H9 (cell line): ENCODE measurements around the gene ZNF70. TPM values are rescaled to one million over a fixed set of nuclear protein-coding genes. Genes with fewer than 3 reads are reported as not detected.

Experiments used
- DNase-seq: peaks from one replicate; pipeline ENCODE4 v3.0.0-alpha.2; 2017
- H2AFZ ChIP-seq: one replicate; pipeline ENCODE4 v1.6.1; 2013; ENCODE audit warnings: mild to moderate bottlenecking, low read length, control low read depth, moderate library complexity
- H2AK5ac ChIP-seq: 2 replicates; pipeline ENCODE4 v1.6.1; 2013; ENCODE audit warnings: low read length, control low read depth, mixed read lengths; ENCODE audit not compliant: insufficient read length
- H2BK120ac ChIP-seq: one replicate; pipeline ENCODE4 v1.6.1; 2013; ENCODE audit warnings: low read depth, mild to moderate bottlenecking, low read length, control low read depth, inconsistent platforms; ENCODE audit not compliant: poor library complexity, severe bottlenecking
- H2BK12ac ChIP-seq: 2 replicates; pipeline ENCODE4 v1.6.1; 2013; ENCODE audit warnings: low read length, control low read depth, mixed read lengths, low read depth; ENCODE audit not compliant: insufficient read length
- H2BK15ac ChIP-seq: 2 replicates; pipeline ENCODE4 v1.6.1; 2013; ENCODE audit warnings: low read depth, low read length, control low read depth
- H2BK20ac ChIP-seq: one replicate; pipeline ENCODE4 v1.6.1; 2013; ENCODE audit warnings: low read depth, mild to moderate bottlenecking, low read length, control low read depth, inconsistent platforms; ENCODE audit not compliant: poor library complexity, severe bottlenecking
- H2BK5ac ChIP-seq: 2 replicates; pipeline ENCODE4 v1.6.1; 2013; ENCODE audit warnings: low read length, control low read depth, mixed read lengths; ENCODE audit not compliant: insufficient read length
- H3K14ac ChIP-seq: 2 replicates; pipeline ENCODE4 v1.6.1; 2013; ENCODE audit warnings: low read length, control low read depth; ENCODE audit not compliant: insufficient read depth
- H3K18ac ChIP-seq: 2 replicates; pipeline ENCODE4 v1.6.1; 2013; ENCODE audit warnings: low read depth, mild to moderate bottlenecking, mixed read lengths, low read length, control low read depth; ENCODE audit not compliant: insufficient read length
- H3K23ac ChIP-seq: 2 replicates; pipeline ENCODE4 v1.6.1; 2013; ENCODE audit warnings: low read length, control low read depth, mixed read lengths, low read depth; ENCODE audit not compliant: insufficient read length
- H3K23me2 ChIP-seq: 2 replicates; pipeline ENCODE4 v1.6.1; 2013; ENCODE audit warnings: low read depth, mild to moderate bottlenecking, mixed read lengths, low read length, control low read depth; ENCODE audit not compliant: insufficient read length, poor library complexity, severe bottlenecking
- H3K27ac ChIP-seq: 2 replicates; pipeline ENCODE4 v1.5.1; 2013; ENCODE audit warnings: low read length, control low read depth, mixed read lengths, low read depth; ENCODE audit not compliant: insufficient read length
- H3K27me3 ChIP-seq: 2 replicates; pipeline ENCODE4 v1.6.1; 2013; ENCODE audit warnings: low read length, control low read depth, inconsistent platforms; ENCODE audit not compliant: insufficient read depth
- H3K4ac ChIP-seq: 2 replicates; pipeline ENCODE4 v1.6.1; 2013; ENCODE audit warnings: low read depth, mild to moderate bottlenecking, control low read depth, inconsistent platforms, low read length, moderate library complexity
- H3K4me1 ChIP-seq: 2 replicates; pipeline ENCODE4 v1.6.1; 2013; ENCODE audit warnings: low read length, control low read depth, inconsistent platforms; ENCODE audit not compliant: insufficient read depth
- H3K4me2 ChIP-seq: 2 replicates; pipeline ENCODE4 v1.6.1; 2013; ENCODE audit warnings: low read length, control low read depth, mixed read lengths; ENCODE audit not compliant: insufficient read length, insufficient read depth
- H3K56ac ChIP-seq: 2 replicates; pipeline ENCODE4 v1.6.1; 2013; ENCODE audit warnings: low read depth, mild to moderate bottlenecking, mixed read lengths, low read length, control low read depth; ENCODE audit not compliant: insufficient read length
- H3K79me1 ChIP-seq: 2 replicates; pipeline ENCODE4 v1.6.1; 2013; ENCODE audit warnings: low read depth, mild to moderate bottlenecking, moderate library complexity, low read length, control low read depth, inconsistent platforms; ENCODE audit not compliant: insufficient read depth, poor library complexity, severe bottlenecking
- H3K79me2 ChIP-seq: 2 replicates; pipeline ENCODE4 v1.6.1; 2013; ENCODE audit warnings: low read length, control low read depth, inconsistent platforms; ENCODE audit not compliant: insufficient read depth
- H3K9ac ChIP-seq: 2 replicates; pipeline ENCODE4 v1.6.1; 2013; ENCODE audit warnings: low read length, control low read depth, mixed read lengths; ENCODE audit not compliant: insufficient read length; ENCODE audit errors: extremely low read depth
- H3K9me3 ChIP-seq: one replicate; pipeline ENCODE4 v1.6.1; 2013; ENCODE audit warnings: low read depth, low read length, inconsistent platforms; ENCODE audit not compliant: control insufficient read depth
- H3T11ph ChIP-seq: one replicate; pipeline ENCODE4 v1.6.1; 2013; ENCODE audit warnings: mild to moderate bottlenecking, low read length, control low read depth, inconsistent platforms
- H4K20me1 ChIP-seq: one replicate; pipeline ENCODE4 v1.6.1; 2013; ENCODE audit not compliant: control insufficient read depth, insufficient read length, insufficient read depth
- H4K5ac ChIP-seq: 2 replicates; pipeline ENCODE4 v1.6.1; 2013; ENCODE audit warnings: low read depth, mild to moderate bottlenecking, mixed read lengths, low read length, control low read depth; ENCODE audit not compliant: insufficient read length
- H4K8ac ChIP-seq: replicated peaks from 2 replicates; pipeline ENCODE4 v1.6.1; 2013; ENCODE audit warnings: low read length, control low read depth, mixed read lengths, low read depth; ENCODE audit not compliant: insufficient read length
- H4K91ac ChIP-seq: 2 replicates; pipeline ENCODE4 v1.6.1; 2013; ENCODE audit warnings: low read depth, mild to moderate bottlenecking, moderate library complexity, mixed read lengths, low read length, control low read depth; ENCODE audit not compliant: insufficient read length
- H3K27ac Mint-ChIP-seq, 3 experiments: 2 replicates in 2 of 3; 3 replicates in 1 of 3; pipeline ENCODE4 v1.8.0; 2020 to 2021; ENCODE audit warnings: mixed read lengths in 3 of 3, mild to moderate bottlenecking in 1 of 3, moderate library complexity in 1 of 3
- H3K27me3 Mint-ChIP-seq: 2 replicates; pipeline ENCODE4 v1.8.0; 2021; ENCODE audit warnings: low read depth, mild to moderate bottlenecking, moderate library complexity, mixed read lengths
- H3K36me3 Mint-ChIP-seq, 3 experiments: 2 replicates in 2 of 3; 3 replicates in 1 of 3; pipeline ENCODE4 v1.8.0; 2020 to 2021; ENCODE audit warnings: low read depth in 3 of 3, mixed read lengths in 3 of 3; ENCODE audit not compliant: insufficient read depth in 1 of 3
- H3K4me1 Mint-ChIP-seq, 2 experiments: 2 replicates each; pipeline ENCODE4 v1.8.0; 2020; ENCODE audit warnings: mixed read lengths in 2 of 2
- H3K4me3 Mint-ChIP-seq, 2 experiments: 2 replicates in 1 of 2; 3 replicates in 1 of 2; pipeline ENCODE4 v1.8.0; 2020 to 2021; ENCODE audit warnings: mild to moderate bottlenecking in 2 of 2, mixed read lengths in 2 of 2, moderate library complexity in 1 of 2
- H3K9me3 Mint-ChIP-seq, 2 experiments: 2 replicates in 1 of 2; 3 replicates in 1 of 2; pipeline ENCODE4 v1.8.0; 2020; ENCODE audit warnings: mild to moderate bottlenecking in 2 of 2, mixed read lengths in 2 of 2, moderate library complexity in 1 of 2
- WGBS: extraction: QIAGEN DNeasy Blood & Tissue Kit; methylation state at CpG from one replicate; pipeline ENCODE4 v1.1.7; 2013; ENCODE audit warnings: missing lambda C conversion rate, low lambda C conversion rate, mixed read lengths; ENCODE audit not compliant: insufficient read length; ENCODE audit errors: extremely low coverage; 5-methylcytosine and 5-hydroxymethylcytosine counted together
- total RNA-seq: library from RNA; stranded (reverse); gene quantifications from 2 replicates; pipeline ENCODE4 v1.2.1, GENCODE V29; 2021
- TF ChIP-seq, protein P1 (sequence below): fragments of 200-600 bp; sonication (generic); conservative IDR thresholded peaks from 3 replicates; pipeline ENCODE4 v1.8.0; 2021; ENCODE audit warnings: antibody characterized with exemption, mild to moderate bottlenecking

Gene ZNF70
- total RNA-seq, 1 experiment from 2014 or later: 3.5 TPM

DNA sequence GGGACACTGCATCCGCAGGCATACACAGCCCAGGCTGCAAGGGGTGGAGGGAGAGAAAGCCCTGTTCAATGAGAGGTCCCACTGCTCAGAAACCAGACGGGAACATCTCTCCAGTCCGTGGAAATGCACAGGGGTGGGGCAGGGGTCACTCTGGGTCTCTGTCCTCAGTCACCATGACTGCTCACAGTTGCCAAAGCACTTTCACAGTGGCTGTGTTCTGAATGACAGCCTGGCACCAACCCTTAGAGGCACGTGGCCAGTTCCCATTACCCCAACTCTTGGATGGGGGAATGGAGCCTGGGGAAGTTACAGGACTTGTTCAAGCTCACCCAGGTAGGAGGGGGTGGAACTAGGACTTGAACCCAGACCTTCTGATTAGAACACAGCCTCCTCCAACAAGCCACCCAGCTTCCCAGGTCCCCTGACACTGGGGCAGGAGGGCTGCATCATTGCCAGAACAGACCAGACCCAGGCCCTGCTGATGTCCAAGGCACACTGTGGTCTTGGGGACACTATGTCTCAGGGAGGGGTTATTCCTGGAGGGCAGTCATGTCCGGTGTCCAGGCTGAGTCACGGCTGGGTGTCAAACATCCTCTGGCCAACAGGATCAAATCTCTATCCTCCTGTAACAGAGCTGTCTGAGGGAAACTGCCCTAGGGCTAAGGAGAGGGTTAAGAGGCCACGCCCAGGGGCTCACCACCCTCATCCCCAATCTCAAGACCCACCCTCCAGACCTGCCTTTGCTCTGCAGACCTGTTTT lies 8.2 kb downstream of the ZNF70 start:
- no CpG with 5 or more reads among the region's 7 CpGs for WGBS
- no peak for DNase-seq
- H3K18ac ChIP-seq: no peak overlapping the region
- H3K4ac ChIP-seq: no peak overlapping the region
- H3K4me3 Mint-ChIP-seq: no peak overlapping the region; a peak in 1 of 5 replicates
- H3K56ac ChIP-seq: no peak overlapping the region
- no peak overlapping the region for H4K91ac ChIP-seq
- no peaks in the 10 kb centered on the region for H4K20me1 ChIP-seq
- no peak overlapping the region for H2AK5ac ChIP-seq
- no peak overlapping the region for H4K8ac ChIP-seq
- no peak overlapping the region for H4K5ac ChIP-seq
- H3K14ac ChIP-seq: no peak overlapping the region
- no peaks in the 10 kb centered on the region for H3K9me3 ChIP-seq
- no peaks in the 10 kb centered on the region for H3K79me1 ChIP-seq
- no peak overlapping the region for H3K23ac ChIP-seq
- no peaks in the 10 kb centered on the region for H3K23me2 ChIP-seq
- H2BK5ac ChIP-seq: no peak overlapping the region
- H3T11ph ChIP-seq: no peak overlapping the region
- no peak overlapping the region for H3K4me2 ChIP-seq
- no peaks in the 10 kb centered on the region for H3K27me3 Mint-ChIP-seq
- H2BK20ac ChIP-seq: no peak overlapping the region
- H3K4me1 ChIP-seq: no peaks in the 10 kb centered on the region; the same call in 1 of the 2 replicates
- no peak overlapping the region for H3K9ac ChIP-seq
- no peak overlapping the region for H2BK15ac ChIP-seq
- H3K4me1 Mint-ChIP-seq: no peaks in the 10 kb centered on the region; a peak in 1 of 4 replicates
- no peak overlapping the region for H3K27ac ChIP-seq
- H3K27me3 ChIP-seq: no peaks in the 10 kb centered on the region
- H3K27ac Mint-ChIP-seq: no peak overlapping the region
- no peak overlapping the region for H2BK12ac ChIP-seq
- no peaks in the 10 kb centered on the region for H3K79me2 ChIP-seq
- no peak overlapping the region for H2BK120ac ChIP-seq
- H2AFZ ChIP-seq: no peak overlapping the region
- TF ChIP-seq, protein P1, sequence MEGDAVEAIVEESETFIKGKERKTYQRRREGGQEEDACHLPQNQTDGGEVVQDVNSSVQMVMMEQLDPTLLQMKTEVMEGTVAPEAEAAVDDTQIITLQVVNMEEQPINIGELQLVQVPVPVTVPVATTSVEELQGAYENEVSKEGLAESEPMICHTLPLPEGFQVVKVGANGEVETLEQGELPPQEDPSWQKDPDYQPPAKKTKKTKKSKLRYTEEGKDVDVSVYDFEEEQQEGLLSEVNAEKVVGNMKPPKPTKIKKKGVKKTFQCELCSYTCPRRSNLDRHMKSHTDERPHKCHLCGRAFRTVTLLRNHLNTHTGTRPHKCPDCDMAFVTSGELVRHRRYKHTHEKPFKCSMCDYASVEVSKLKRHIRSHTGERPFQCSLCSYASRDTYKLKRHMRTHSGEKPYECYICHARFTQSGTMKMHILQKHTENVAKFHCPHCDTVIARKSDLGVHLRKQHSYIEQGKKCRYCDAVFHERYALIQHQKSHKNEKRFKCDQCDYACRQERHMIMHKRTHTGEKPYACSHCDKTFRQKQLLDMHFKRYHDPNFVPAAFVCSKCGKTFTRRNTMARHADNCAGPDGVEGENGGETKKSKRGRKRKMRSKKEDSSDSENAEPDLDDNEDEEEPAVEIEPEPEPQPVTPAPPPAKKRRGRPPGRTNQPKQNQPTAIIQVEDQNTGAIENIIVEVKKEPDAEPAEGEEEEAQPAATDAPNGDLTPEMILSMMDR: no peak
- peaks cover 16 to 25% (median 18%) of the 10 kb centered on the region in 3 experiments for H3K36me3 Mint-ChIP-seq
- H3K9me3 Mint-ChIP-seq: no peaks in the 10 kb centered on the region
